HUES64 (cell line): ENCODE measurements around the gene BBIP1. TPM values are rescaled to one million over a fixed set of nuclear protein-coding genes. Genes with fewer than 3 reads are reported as not detected.

Source experiments
- H3K27ac ChIP-seq: 2 replicates; pipeline ENCODE4 v1.7.0; 2013; ENCODE audit warnings: low read depth, low read length, inconsistent platforms
- H3K27me3 ChIP-seq: 2 replicates; pipeline ENCODE4 v1.6.1; 2013; ENCODE audit warnings: mild to moderate bottlenecking, low read length; ENCODE audit not compliant: insufficient read depth
- H3K36me3 ChIP-seq: 2 replicates; pipeline ENCODE4 v1.6.1; 2013; ENCODE audit warnings: mild to moderate bottlenecking, low read length; ENCODE audit not compliant: insufficient read depth
- H3K4me1 ChIP-seq: 2 replicates; pipeline ENCODE4 v1.6.1; 2013; ENCODE audit warnings: mild to moderate bottlenecking, low read length, moderate library complexity; ENCODE audit not compliant: insufficient read depth
- H3K4me3 ChIP-seq: 2 replicates; pipeline ENCODE4 v1.5.1; 2013; ENCODE audit warnings: mild to moderate bottlenecking, low read length, moderate library complexity
- H3K9ac ChIP-seq: 2 replicates; pipeline ENCODE4 v1.6.1; 2013; ENCODE audit warnings: mild to moderate bottlenecking, low read depth, low read length
- H3K9me3 ChIP-seq: 2 replicates; pipeline ENCODE4 v1.6.1; 2013; ENCODE audit warnings: low read depth, low read length; ENCODE audit not compliant: insufficient read depth
- WGBS: fragments of 150-250, 120-280 bp; methylation state at CpG from one replicate; pipeline ENCODE4 v1.1.7; 2013; ENCODE audit warnings: missing lambda C conversion rate; 5-methylcytosine and 5-hydroxymethylcytosine counted together
- polyA plus RNA-seq, 2 experiments: library from polyadenylated mRNA; stranded (reverse); fragments of 50-300 nt; gene quantifications; one replicate each; pipeline ENCODE4 v1.2.3, GENCODE V29; 2013

The BBIP1 gene, protein sequence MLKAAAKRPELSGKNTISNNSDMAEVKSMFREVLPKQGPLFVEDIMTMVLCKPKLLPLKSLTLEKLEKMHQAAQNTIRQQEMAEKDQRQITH
- polyA plus RNA-seq (2013, experiment 1 of 2): 17.7 TPM
- 31.6 TPM for polyA plus RNA-seq (2013, experiment 2 of 2)

DNA sequence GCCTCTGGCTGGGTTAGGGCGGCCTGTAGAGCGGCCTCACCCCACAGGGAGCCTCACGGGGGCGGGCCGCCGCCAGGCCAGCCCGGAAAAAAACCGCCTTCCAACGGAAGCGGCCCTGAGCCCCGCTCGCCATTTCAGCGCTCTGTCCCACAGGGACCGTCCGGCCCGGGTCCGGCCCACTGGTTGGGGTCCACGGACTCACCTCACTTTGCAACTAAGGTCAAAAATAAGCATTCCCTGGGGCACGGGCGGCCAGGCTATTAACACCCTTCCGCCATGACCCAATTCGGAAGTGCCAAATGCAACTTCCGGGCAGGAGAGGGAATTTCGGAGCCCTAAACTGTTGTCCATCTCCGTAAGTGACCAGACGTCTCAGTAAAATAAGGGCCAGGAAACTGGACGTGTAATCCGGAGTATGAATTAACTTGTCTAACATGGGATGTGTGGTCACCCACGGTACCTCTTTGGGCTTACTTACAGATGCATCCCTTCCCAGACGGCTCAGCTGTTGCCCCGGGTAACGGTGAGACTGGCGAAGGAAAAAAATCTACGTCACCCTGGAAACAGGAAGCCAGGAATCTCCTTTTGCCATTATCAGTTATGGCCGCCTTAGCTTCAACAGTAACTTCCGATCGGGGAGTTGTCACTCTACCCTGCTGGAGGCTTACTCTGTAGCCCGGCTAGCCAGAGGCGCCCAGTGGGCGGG is at the start of gene BBIP1:
Gene BBIP1 (minus strand): TSS at position 538 of the 706 bp plus-strand sequence. CDS start 1,023 bp downstream, outside the sequence.
- Histone ChIP-seq H3K36me3 (no peaks in the 10 kb centered on the region), H3K9me3 (no peaks in the 10 kb centered on the region), H3K4me3 (peak within 1 kb of the TSS; percentile 89), H3K27ac (peak within 1 kb of the TSS; percentile 97), H3K27me3 (no peaks in the 10 kb centered on the region), H3K9ac (peak within 1 kb of the TSS; percentile 81), H3K4me1 (peaks cover 30% of the 10 kb centered on the region)
- under 1% methylated on average over 40 of the region's 40 CpGs for WGBS

DNA sequence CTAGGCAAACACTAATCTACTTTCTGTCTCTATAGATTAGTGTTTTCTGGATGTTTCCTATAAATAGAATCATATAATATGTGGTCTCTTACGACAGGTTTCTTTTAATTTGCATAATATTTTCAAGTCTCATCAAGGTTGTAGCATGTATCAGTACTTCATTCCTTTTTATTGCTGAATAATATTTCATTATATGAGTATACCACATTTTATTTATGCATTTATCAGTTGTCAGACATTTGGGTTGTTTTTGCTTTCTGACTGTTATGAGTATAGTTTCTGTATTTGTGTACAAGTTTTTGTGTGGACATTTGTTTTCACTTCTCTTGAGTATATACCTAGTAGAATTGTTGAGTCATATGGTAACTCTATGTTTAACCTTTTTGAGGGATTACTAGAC is 48.7 kb upstream of the BBIP1 start:
- H3K9me3 ChIP-seq: no peaks in the 10 kb centered on the region
- no peak overlapping the region for H3K9ac ChIP-seq
- WGBS: no CpG with 5 or more reads among the region's 1 CpG
- no peak overlapping the region for H3K4me3 ChIP-seq
- H3K27me3 ChIP-seq: no peaks in the 10 kb centered on the region
- no peaks in the 10 kb centered on the region for H3K4me1 ChIP-seq
- no peak overlapping the region for H3K27ac ChIP-seq
- H3K36me3 ChIP-seq: no peaks in the 10 kb centered on the region; the same call in 1 of the 2 replicates

DNA sequence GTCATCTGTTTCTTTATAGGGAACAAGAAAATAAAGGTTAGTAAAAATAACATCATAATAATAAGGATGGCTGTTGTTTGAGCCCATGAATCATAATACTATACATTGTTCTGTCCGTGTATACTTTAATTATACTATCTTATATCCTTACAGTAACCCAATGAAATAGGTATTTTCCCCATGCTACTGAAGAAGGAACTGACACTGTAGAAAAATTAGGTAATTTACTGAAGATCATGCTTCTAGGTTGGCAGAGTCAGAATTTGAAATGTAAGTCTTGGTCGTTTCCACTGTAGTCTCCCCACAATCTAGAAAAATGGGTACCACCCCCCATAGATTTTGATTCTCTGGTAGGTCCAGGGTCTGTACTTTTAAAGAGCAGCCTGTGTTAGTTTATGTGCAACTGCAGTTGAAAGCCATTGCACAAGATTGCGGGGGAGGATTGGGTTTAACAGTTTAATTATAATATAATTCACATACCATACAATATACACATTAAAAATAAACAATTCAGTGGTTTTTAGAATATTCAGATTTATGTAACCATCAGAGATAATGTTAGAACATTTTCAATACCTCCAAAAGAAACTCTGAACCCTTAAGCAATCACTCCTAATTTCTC is 48.1 kb upstream of the BBIP1 start:
- Histone ChIP-seq H3K36me3 (no peaks in the 10 kb centered on the region; the same call in 1 of the 2 replicates), H3K27me3 (no peaks in the 10 kb centered on the region), H3K27ac (no peak overlapping the region), H3K4me3 (no peak overlapping the region), H3K4me1 (no peaks in the 10 kb centered on the region), H3K9ac (no peak overlapping the region), H3K9me3 (no peaks in the 10 kb centered on the region)
- 93% methylated on average over 1 of the region's 3 CpGs for WGBS

DNA sequence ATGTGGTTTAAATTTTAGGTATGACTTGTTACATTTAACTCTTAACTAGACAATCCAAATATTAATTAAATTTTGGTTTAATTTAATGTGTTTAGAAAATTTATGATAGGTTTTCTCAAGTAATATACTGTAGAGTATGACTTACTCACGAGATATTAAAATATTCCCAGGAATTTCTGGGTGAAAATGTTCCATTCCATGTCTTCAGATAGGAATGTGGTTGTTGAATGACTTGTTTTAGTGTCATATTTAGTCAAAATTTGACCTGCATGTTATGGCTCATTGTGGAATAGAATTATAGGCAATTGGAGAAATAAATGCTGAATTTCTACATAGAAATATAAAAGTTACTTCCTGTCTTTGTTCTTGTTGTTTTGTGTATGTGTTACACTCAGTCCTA is 47.2 kb upstream of the BBIP1 start:
- H3K27ac ChIP-seq: no peak overlapping the region
- no peaks in the 10 kb centered on the region; the same call in 1 of the 2 replicates for H3K36me3 ChIP-seq
- H3K27me3 ChIP-seq: no peaks in the 10 kb centered on the region
- H3K9ac ChIP-seq: no peak overlapping the region
- no peaks in the 10 kb centered on the region for H3K4me1 ChIP-seq
- WGBS: 100% methylated on average over 1 of the region's 1 CpG
- H3K4me3 ChIP-seq: no peak overlapping the region
- no peaks in the 10 kb centered on the region for H3K9me3 ChIP-seq

DNA sequence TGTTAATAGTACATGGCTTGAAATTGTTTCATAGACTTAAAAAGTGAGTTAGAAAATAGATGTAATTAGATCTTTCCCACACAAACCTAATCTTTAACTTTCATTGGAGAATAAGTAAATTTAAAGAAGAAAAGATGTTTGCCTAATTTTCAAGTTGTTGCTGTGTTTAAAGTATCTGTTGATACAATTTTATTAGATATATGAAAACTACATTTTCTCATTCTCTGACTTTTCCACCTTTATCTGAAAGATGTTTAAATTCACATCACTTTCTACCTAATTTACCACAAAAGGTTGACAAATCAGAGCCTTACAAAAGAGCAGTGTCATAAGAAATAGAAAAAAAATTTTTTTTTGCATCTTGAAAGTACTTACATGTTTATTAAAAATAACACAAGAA is 46.2 kb upstream of the BBIP1 start:
- Histone ChIP-seq H3K27ac (no peak overlapping the region), H3K27me3 (no peaks in the 10 kb centered on the region), H3K4me3 (no peak overlapping the region), H3K36me3 (no peaks in the 10 kb centered on the region; the same call in 1 of the 2 replicates), H3K9me3 (no peaks in the 10 kb centered on the region), H3K9ac (no peak overlapping the region), H3K4me1 (no peaks in the 10 kb centered on the region)

DNA sequence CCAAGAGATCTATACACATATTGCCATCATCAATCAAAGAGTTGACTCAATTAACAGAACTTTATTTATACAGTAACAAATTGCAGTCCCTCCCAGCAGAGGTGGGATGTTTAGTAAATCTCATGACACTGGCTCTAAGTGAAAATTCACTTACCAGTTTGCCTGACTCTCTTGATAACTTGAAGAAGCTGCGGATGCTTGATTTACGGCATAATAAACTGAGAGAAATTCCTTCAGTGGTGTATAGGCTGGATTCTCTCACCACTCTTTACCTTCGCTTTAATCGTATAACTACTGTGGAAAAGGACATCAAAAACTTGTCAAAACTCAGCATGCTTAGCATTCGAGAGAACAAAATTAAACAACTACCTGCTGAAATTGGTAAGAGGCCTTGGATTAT is 45.7 kb upstream of the BBIP1 start:
- no peaks in the 10 kb centered on the region for H3K9me3 ChIP-seq
- H3K9ac ChIP-seq: no peak overlapping the region
- WGBS: 96% methylated on average over 5 of the region's 5 CpGs
- no peak overlapping the region for H3K27ac ChIP-seq
- H3K4me3 ChIP-seq: no peak overlapping the region
- H3K4me1 ChIP-seq: no peaks in the 10 kb centered on the region
- no peaks in the 10 kb centered on the region for H3K27me3 ChIP-seq
- H3K36me3 ChIP-seq: no peaks in the 10 kb centered on the region; the same call in 1 of the 2 replicates

DNA sequence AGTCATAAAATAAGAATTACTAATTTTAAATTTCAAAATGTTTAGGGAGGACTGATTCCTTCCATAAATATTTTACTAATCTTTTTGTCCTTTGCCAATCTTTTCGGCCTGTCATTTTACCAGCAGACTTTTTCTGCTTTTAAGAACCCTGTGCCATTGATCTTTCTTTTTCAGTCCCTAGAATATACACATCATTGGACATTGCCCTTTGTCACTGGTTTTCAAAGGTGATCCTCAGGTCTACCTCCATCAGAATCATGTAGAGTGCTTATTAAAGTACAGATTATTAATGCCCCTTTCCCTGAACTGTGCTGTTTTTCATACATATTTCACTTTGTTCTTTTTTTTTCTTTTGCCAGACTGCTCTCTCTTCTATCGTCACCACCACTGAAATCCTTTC is 44.2 kb upstream of the BBIP1 start:
- H3K4me1 ChIP-seq: no peaks in the 10 kb centered on the region
- H3K9ac ChIP-seq: no peak overlapping the region
- H3K27me3 ChIP-seq: no peaks in the 10 kb centered on the region
- H3K27ac ChIP-seq: no peak overlapping the region
- no peaks in the 10 kb centered on the region; the same call in 1 of the 2 replicates for H3K36me3 ChIP-seq
- H3K4me3 ChIP-seq: no peak overlapping the region
- 100% methylated on average over 2 of the region's 2 CpGs for WGBS
- no peaks in the 10 kb centered on the region for H3K9me3 ChIP-seq

DNA sequence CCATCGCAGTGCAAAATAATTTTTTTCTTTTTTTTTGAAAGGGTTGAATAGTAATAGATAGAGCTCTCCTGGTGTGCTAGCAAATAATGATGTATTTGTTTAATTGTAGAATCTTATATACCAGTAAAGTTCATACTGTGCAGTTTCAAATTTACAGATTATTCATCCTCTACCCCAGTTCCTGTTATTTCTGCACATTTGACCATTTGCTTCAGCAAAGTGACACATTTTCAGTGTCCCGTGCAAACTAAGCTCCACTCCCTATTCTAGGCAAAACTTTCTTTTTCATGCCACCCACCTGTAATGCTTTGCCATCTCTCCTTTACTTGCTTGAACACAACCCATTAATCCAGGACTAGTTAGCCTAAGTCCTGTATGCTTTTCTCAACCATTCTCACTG is 43.5 kb upstream of the BBIP1 start:
- Histone ChIP-seq H3K36me3 (no peaks in the 10 kb centered on the region; the same call in 1 of the 2 replicates), H3K27me3 (no peaks in the 10 kb centered on the region), H3K4me3 (no peak overlapping the region), H3K9me3 (no peaks in the 10 kb centered on the region), H3K4me1 (no peaks in the 10 kb centered on the region), H3K9ac (no peak overlapping the region), H3K27ac (no peak overlapping the region)
- WGBS: 89% methylated on average over 2 of the region's 2 CpGs

DNA sequence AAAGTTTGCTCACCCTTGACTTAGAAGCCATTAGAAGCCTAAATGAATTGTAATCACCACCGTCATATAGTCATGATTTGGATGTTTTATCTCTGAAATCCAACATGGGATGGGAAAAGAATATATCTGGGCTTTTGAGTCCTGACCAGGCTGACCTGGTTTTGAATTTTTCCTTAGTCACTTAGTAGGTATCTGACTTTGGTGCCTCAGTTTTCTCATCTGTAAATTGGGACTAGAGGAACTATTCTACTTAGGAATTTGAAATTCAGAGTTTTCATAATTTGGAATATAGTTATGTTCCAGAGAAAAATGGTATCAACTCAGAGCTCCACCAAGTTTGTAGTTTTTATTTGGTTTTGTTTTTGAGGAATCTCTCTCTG is 41.3 kb upstream of the BBIP1 start:
- H3K9ac ChIP-seq: no peak overlapping the region
- H3K27ac ChIP-seq: no peak overlapping the region
- 100% methylated on average over 1 of the region's 1 CpG for WGBS
- no peak overlapping the region for H3K4me3 ChIP-seq
- no peaks in the 10 kb centered on the region for H3K4me1 ChIP-seq
- no peaks in the 10 kb centered on the region for H3K27me3 ChIP-seq
- H3K36me3 ChIP-seq: no peaks in the 10 kb centered on the region
- no peaks in the 10 kb centered on the region for H3K9me3 ChIP-seq

DNA sequence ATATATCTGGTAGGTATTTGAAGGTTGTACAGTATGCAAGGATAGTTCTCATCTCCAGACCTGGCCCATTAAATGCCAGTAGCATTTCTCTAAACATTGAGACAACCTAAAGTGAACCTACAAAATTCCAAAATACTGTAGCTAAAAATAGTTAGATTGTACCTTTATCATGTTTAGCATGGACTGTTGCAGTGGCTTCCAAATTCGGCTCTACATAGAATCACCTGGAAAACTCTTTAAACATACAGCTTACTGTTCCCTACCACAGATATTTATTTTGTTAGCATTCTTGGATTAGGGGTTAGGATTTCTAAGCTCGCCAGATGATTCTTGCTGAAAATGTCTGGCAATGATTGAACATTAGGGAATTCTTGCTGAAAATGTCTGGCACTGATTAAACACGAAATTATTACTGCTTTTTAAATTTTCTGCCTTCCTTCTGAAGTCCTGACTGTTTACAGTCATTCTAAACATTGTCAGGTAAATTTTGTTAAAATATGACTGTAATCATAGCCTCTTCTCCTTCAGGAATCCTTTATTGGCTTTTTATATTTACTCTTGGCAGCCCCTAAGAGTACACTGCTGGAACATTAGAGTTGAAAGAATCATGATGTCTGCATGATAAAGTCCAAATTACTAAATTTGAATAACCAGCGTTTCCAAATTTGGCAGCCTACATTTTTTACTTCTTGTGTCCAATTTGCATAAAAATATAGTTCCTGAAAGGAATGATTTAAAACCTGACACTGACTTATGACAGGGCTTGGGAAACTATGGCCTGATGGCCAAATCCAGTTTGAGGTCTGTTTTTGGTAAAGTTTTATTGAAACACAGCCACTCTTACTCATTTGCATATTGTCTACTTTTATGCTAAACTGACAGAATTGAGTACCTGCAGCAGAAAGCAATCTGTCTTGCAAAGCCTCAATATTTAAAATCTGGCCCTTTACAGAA is 40.7 kb upstream of the BBIP1 start:
- H3K27ac ChIP-seq: no peak overlapping the region
- WGBS: 85% methylated on average over 3 of the region's 4 CpGs

DNA sequence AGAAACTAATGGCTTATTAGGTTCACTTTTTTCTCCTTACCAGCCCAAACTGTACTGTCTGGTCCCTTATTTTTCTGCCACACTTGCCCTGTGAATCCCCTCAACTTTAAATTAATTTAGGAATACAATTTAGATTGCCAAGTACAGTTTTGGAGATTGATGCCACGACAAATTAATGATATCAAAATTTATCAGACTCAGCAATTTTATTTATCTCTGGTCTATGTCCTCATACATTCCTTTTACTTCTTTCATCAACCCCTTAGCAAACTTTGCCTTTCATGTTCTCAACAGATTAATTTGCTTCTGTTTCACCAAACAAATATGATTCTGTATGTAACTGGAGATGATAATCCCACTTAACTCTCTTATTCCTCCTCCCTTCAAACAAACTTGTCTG is 38.6 kb upstream of the BBIP1 start:
- H3K9ac ChIP-seq: no peak overlapping the region
- no peaks in the 10 kb centered on the region for H3K27me3 ChIP-seq
- 96% methylated on average over 1 of the region's 1 CpG for WGBS
- H3K9me3 ChIP-seq: no peaks in the 10 kb centered on the region
- no peak overlapping the region for H3K4me3 ChIP-seq
- no peak overlapping the region for H3K27ac ChIP-seq
- H3K4me1 ChIP-seq: peaks cover 5% of the 10 kb centered on the region; the same call in 1 of the 2 replicates
- no peaks in the 10 kb centered on the region for H3K36me3 ChIP-seq

More for the DNA sequence above, 40.7 kb upstream of the BBIP1 start:
- Histone ChIP-seq H3K36me3 (no peaks in the 10 kb centered on the region), H3K9ac (no peak overlapping the region), H3K27me3 (no peaks in the 10 kb centered on the region), H3K4me3 (no peak overlapping the region), H3K9me3 (no peaks in the 10 kb centered on the region), H3K4me1 (no peaks in the 10 kb centered on the region)
